GM13976 (cell line): ENCODE data around the gene THRAP3.

ENCODE experiments used
- DNase-seq: peaks from one replicate; pipeline ENCODE4 v3.0.0; 2012; ENCODE audit warnings: low spot score
- in situ Hi-C: fragments of 300-500 bp; cut with MboI; formaldehyde crosslinking; loops from one replicate; pipeline ENCODE4 v1.12.0; 2022; ENCODE audit warnings: low sequenced_read_pairs, mixed read lengths, inconsistent platforms; ENCODE audit not compliant: unreplicated experiment
- TF ChIP-seq, protein P1 (sequence below): IDR thresholded peaks from 2 replicates; pipeline ENCODE4 v1.5.1; 2012; ENCODE audit warnings: borderline replicate concordance, mild to moderate bottlenecking; ENCODE audit not compliant: insufficient read depth; ENCODE audit errors: extremely low read depth, missing control alignments, control extremely low read depth

Gene THRAP3

DNA sequence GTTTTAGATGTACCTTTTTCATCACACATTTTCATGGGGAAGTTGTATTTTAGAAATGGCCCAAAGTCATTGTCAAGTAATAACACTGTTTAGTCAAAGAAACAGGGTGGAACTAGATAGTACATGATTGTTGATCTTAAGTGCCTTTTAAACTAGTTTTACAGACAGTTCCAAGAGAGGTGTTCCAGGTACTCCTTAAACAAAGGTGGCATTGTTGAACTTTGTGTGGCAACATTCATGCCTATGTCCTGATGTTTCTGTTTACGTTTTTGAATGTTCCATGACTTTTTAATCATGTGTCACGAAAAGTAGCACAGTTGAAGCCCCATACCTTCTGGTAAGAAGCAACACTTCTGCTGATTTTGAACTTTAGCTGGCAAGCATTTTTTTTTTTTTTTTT is 72.8 kb downstream of the THRAP3 start:
- DNase-seq: no peak
- TF ChIP-seq, protein P1, sequence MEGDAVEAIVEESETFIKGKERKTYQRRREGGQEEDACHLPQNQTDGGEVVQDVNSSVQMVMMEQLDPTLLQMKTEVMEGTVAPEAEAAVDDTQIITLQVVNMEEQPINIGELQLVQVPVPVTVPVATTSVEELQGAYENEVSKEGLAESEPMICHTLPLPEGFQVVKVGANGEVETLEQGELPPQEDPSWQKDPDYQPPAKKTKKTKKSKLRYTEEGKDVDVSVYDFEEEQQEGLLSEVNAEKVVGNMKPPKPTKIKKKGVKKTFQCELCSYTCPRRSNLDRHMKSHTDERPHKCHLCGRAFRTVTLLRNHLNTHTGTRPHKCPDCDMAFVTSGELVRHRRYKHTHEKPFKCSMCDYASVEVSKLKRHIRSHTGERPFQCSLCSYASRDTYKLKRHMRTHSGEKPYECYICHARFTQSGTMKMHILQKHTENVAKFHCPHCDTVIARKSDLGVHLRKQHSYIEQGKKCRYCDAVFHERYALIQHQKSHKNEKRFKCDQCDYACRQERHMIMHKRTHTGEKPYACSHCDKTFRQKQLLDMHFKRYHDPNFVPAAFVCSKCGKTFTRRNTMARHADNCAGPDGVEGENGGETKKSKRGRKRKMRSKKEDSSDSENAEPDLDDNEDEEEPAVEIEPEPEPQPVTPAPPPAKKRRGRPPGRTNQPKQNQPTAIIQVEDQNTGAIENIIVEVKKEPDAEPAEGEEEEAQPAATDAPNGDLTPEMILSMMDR: no peak
- in situ Hi-C loops: no loop called here

DNA sequence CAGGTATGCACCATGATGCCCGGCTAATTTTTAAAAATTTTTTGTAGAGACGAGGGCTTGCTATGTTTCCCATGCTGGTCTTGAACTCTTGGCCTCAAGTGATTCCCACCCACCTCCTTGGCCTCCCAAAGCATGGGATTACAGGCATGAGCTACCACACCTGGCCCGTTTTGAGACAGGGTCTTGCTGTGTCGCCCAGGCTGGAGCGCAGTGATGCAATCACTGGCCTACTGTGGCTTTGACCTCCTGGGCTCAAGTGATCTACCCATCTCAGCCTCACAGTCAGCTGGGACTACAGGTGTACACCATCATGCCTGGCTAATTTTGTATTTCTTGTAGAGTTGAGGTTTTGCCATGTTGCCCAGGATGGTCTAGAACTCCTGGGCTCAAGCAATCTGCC is 74.4 kb downstream of the THRAP3 start:
- no peak for DNase-seq
- TF ChIP-seq, protein P1: no peak
- in situ Hi-C loops: no loop called here

DNA sequence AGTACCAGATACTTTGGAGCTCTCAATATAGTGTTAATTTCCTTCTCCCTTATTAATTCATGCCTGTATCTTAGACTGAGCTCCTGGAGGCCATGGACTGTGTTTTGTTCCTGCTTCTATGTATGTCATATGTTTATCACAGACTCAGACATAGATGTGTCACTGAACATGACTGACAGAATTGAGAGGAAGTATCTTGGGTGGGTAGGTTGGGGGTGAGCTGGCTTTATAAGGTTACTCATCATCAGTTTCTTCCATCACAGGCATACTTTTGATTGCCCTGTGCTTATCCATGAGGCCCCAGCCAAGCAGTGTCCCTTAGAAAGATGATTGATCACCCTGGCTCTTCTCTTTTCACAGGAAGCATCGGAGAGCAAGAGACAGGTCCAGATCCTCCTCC is 76.3 kb downstream of the THRAP3 start:
- TF ChIP-seq, protein P1: no peak
- in situ Hi-C loops: no loop called here
- DNase-seq: no peak

DNA sequence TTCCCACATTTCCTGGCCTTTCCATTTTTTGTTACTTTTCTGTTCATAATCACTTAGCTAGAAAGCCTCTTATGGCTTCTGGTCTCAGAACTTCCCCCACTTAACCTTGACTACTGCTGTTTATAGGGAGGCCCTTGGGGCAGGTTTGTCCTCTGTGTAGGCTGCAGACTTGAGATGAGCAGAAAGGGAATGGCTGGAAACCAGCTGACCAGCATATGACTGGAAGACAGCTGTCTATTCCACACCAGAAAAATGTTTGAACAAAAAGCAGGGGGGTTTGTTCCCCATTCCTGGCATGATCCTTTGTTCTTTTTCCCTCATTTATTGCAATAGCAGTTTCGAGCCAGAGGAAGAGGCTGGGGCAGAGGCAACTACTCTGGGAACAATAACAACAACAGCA is 77.0 kb downstream of the THRAP3 start:
- in situ Hi-C loops: no loop called here
- no peak for DNase-seq
- TF ChIP-seq, protein P1: no peak

DNA sequence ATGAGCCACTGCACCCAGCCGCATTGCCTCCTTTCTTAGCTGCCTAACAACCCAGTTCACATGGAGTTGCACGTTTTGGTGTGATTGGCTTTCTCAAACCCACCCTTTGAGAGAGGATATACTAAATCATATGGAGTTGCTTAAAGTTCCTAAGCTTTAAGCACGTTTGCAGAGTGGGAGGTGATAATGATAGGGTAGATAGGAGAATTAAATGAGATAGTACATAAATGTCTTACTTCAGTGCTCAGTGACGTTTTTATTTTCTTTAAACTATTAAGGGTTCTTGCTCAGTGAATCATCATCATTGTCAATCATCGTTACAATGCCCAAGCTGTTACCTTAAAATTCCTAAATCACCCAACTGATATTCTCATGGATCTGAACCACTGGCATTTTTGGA is 79.0 kb downstream of the THRAP3 start:
- in situ Hi-C loops: no loop called here
- TF ChIP-seq, protein P1: no peak

DNA sequence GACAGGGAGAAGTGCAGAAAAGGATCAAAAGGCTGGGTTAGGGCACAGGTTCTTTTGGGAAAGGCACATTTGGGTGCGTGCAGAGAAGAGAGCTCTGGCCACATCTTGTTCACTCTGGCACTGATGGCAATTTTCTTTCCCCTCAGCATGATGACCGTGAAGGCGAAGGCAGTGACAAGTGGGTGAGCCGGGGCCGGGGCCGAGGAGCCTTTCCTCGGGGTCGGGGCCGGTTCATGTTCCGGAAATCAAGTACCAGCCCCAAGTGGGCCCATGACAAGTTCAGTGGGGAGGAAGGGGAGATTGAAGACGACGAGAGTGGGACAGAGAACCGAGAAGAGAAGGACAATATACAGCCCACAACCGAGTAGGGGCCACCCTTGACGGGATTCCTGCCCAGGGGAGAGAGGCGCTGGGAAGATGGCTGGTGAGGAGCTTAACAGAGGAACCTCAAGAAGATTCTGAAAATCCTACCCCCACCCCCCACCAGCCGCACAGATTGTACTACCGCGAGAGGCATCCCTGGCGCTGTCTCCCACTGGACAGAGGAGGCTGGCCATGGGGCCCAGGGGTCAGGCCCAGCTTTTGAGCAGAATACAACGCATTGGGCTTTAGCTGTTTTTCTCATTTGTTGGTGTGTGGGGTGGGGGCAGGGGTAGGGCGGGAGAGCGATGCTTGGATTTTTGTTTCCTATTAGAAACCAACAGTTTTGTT is 79.6 kb downstream of the THRAP3 start:
- DNase-seq: no peak
- in situ Hi-C loops: no loop called here
- TF ChIP-seq, protein P1: no peak

More for the DNA sequence above, 79.0 kb downstream of the THRAP3 start:
- no peak for DNase-seq
